Parathyroid adenoma (tissue), 2 donors: ENCODE results near the gene ARHGAP27.
"Not testable (repeated sequence)": the region's sequence is repeated elsewhere in the genome, so short reads cannot be mapped to it uniquely, and the experiment has no call there.

Source experiments
- H2AFZ ChIP-seq: fragments of 300-600 bp; sonication (generic); one replicate; pipeline ENCODE4 v1.7.0; 2017; ENCODE audit warnings: antibody characterized with exemption, mild to moderate bottlenecking
- H3K27ac ChIP-seq: fragments of 300-600 bp; sonication (generic); one replicate; pipeline ENCODE4 v1.7.0; 2017
- H3K27me3 ChIP-seq: fragments of 300-600 bp; sonication (generic); one replicate; pipeline ENCODE4 v1.7.0; 2017; ENCODE audit warnings: low read length; ENCODE audit not compliant: control insufficient read depth, insufficient read depth
- H3K36me3 ChIP-seq: fragments of 300-600 bp; sonication (generic); one replicate; pipeline ENCODE4 v1.7.0; 2017; ENCODE audit warnings: low read length; ENCODE audit not compliant: control insufficient read depth, insufficient read depth
- H3K4me1 ChIP-seq: fragments of 300-600 bp; sonication (generic); one replicate; pipeline ENCODE4 v1.7.0; 2017; ENCODE audit warnings: control low read depth
- H3K4me2 ChIP-seq: fragments of 300-600 bp; sonication (generic); one replicate; pipeline ENCODE4 v1.7.0; 2017; ENCODE audit warnings: low read length
- H3K4me3 ChIP-seq: fragments of 300-600 bp; sonication (generic); one replicate; pipeline ENCODE4 v1.7.0; 2017; ENCODE audit warnings: low read depth, low read length
- H3K79me2 ChIP-seq: fragments of 300-600 bp; sonication (generic); one replicate; pipeline ENCODE4 v1.7.0; 2017; ENCODE audit warnings: control low read depth
- H3K9ac ChIP-seq: fragments of 300-600 bp; sonication (generic); one replicate; pipeline ENCODE4 v1.7.0; 2017; ENCODE audit warnings: mild to moderate bottlenecking
- H3K9me3 ChIP-seq: fragments of 300-600 bp; sonication (generic); one replicate; pipeline ENCODE4 v1.7.0; 2017; ENCODE audit warnings: low read length; ENCODE audit not compliant: control insufficient read depth
- TF ChIP-seq, protein P1 (sequence below): fragments of 300-600 bp; sonication (generic); IDR thresholded peaks from one replicate; pipeline ENCODE4 v1.7.0; 2017; ENCODE audit warnings: antibody characterized with exemption, mild to moderate bottlenecking
- donor health status: primary hyperparathyroidism.

The ARHGAP27 gene

DNA sequence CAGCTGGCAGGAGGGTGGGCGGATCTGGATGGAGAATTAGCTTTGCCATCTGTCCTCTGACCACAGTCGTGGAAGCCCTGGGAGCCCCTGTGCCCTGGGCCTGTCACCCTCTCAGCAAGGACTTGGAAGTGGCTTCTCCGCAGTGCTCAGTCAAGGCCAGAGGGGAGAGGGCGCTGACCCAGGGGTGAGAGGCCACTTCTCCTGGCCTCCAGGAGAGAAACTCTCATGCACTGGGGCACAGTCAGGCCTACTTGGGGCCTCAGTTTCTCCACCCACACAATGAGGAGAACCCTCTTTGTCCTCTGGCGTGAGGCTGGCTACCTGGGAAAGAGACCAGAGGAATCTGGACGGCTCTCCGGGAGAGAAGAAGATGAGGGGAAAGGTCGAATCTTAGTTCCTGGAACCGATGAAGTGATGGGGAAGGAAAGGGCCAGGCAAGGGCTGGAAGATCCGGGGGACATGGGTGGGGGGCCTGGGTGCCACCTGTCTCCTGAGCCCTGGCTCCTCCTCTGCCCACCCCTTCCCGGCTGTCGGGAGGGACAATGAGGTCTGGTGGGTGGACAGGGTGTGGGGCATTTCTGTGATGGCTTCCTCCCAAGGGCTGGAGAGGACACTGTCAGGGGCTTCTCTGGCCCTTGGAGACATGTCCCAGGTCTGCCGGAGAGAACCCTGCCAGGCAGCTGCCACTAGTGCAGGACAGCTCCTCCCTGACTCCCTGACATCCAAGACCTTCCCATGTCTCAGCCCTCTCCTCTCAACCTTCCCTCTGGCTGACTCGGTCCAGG is 9.0 kb upstream of the ARHGAP27 start:
- TF ChIP-seq, protein P1, sequence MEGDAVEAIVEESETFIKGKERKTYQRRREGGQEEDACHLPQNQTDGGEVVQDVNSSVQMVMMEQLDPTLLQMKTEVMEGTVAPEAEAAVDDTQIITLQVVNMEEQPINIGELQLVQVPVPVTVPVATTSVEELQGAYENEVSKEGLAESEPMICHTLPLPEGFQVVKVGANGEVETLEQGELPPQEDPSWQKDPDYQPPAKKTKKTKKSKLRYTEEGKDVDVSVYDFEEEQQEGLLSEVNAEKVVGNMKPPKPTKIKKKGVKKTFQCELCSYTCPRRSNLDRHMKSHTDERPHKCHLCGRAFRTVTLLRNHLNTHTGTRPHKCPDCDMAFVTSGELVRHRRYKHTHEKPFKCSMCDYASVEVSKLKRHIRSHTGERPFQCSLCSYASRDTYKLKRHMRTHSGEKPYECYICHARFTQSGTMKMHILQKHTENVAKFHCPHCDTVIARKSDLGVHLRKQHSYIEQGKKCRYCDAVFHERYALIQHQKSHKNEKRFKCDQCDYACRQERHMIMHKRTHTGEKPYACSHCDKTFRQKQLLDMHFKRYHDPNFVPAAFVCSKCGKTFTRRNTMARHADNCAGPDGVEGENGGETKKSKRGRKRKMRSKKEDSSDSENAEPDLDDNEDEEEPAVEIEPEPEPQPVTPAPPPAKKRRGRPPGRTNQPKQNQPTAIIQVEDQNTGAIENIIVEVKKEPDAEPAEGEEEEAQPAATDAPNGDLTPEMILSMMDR = no peak
- no peak overlapping the region for H2AFZ ChIP-seq
- H3K4me2 ChIP-seq = no peak overlapping the region
- no peaks in the 10 kb centered on the region for H3K79me2 ChIP-seq
- H3K4me3 ChIP-seq = no peak overlapping the region
- H3K9ac ChIP-seq = no peak overlapping the region
- H3K27me3 ChIP-seq = no peaks in the 10 kb centered on the region
- no peaks in the 10 kb centered on the region for H3K36me3 ChIP-seq
- H3K9me3 ChIP-seq = no peaks in the 10 kb centered on the region
- H3K27ac ChIP-seq = no peak overlapping the region
- H3K4me1 ChIP-seq = no peaks in the 10 kb centered on the region

GRCh38 chr17:45440839-45441515 is 8.3 kb upstream of the ARHGAP27 start:
- not testable (repeated sequence) for H3K36me3 ChIP-seq, H3K4me2 ChIP-seq, H3K4me3 ChIP-seq, H3K27ac ChIP-seq, H3K79me2 ChIP-seq, H3K27me3 ChIP-seq, H2AFZ ChIP-seq, H3K4me1 ChIP-seq, H3K9ac ChIP-seq, H3K9me3 ChIP-seq

- Histone ChIP-seq H3K79me2 (no peaks in the 10 kb centered on the region), H3K36me3 (no peaks in the 10 kb centered on the region), H3K27ac (no peak overlapping the region), H3K4me1 (no peaks in the 10 kb centered on the region), H3K4me2 (no peak overlapping the region), H3K27me3 (no peaks in the 10 kb centered on the region), H2AFZ (no peak overlapping the region), H3K4me3 (no peak overlapping the region), H3K9ac (no peak overlapping the region), H3K9me3 (no peaks in the 10 kb centered on the region)
- TF ChIP-seq, protein P1 = no peak
Observed at GRCh38 chr17:45440161-45440778, 7.6 kb upstream of the ARHGAP27 start.

- H3K36me3 ChIP-seq = no peaks in the 10 kb centered on the region
- H3K27ac ChIP-seq = no peak overlapping the region
- no peak overlapping the region for H2AFZ ChIP-seq
- no peak overlapping the region for H3K9ac ChIP-seq
- H3K4me2 ChIP-seq = no peak overlapping the region
- no peaks in the 10 kb centered on the region for H3K9me3 ChIP-seq
- H3K4me1 ChIP-seq = no peaks in the 10 kb centered on the region
- no peak overlapping the region for H3K4me3 ChIP-seq
- H3K27me3 ChIP-seq = no peaks in the 10 kb centered on the region
- TF ChIP-seq, protein P1 = no peak
- H3K79me2 ChIP-seq = no peaks in the 10 kb centered on the region
Observed at GRCh38 chr17:45438931-45439610, 6.4 kb upstream of the ARHGAP27 start.
